Immature natural killer cell (primary cell): ENCODE data around the gene ATP1B3. TPM values are rescaled to one million over a fixed set of nuclear protein-coding genes. Genes with fewer than 3 reads are reported as not detected.

Experiments
- polyA plus RNA-seq, 3 donors: library from polyadenylated mRNA; unstranded; fragments of 300-500 nt; fragmentation: Illumina TruSeq; gene quantifications; one replicate each; pipeline ENCODE4 v1.2.3, GENCODE V29; 2021

The ATP1B3 gene
- polyA plus RNA-seq, 3 donors from 2014 or later = 145 to 206 (median 167) TPM

Other genes with a start within 250 kb of the ATP1B3 start
- gene RNF7, start 138.3 kb upstream of the ATP1B3 start, polyA plus RNA-seq = 100 to 1,000 TPM; 137 to 168 (median 160) TPM
- gene GRK7, start 113.2 kb upstream of the ATP1B3 start, polyA plus RNA-seq = under 1 TPM in 1 of 3 donors, not detected in 2; 0.09 TPM